HG03460 (cell line): ENCODE measurements around the gene CCDC136.

Source experiments
- ATAC-seq: cut with Tn5 transposase; IDR thresholded peaks from one replicate; pipeline ENCODE4 v1.9.1; 2021; ENCODE audit not compliant: unreplicated experiment

The CCDC136 gene

DNA sequence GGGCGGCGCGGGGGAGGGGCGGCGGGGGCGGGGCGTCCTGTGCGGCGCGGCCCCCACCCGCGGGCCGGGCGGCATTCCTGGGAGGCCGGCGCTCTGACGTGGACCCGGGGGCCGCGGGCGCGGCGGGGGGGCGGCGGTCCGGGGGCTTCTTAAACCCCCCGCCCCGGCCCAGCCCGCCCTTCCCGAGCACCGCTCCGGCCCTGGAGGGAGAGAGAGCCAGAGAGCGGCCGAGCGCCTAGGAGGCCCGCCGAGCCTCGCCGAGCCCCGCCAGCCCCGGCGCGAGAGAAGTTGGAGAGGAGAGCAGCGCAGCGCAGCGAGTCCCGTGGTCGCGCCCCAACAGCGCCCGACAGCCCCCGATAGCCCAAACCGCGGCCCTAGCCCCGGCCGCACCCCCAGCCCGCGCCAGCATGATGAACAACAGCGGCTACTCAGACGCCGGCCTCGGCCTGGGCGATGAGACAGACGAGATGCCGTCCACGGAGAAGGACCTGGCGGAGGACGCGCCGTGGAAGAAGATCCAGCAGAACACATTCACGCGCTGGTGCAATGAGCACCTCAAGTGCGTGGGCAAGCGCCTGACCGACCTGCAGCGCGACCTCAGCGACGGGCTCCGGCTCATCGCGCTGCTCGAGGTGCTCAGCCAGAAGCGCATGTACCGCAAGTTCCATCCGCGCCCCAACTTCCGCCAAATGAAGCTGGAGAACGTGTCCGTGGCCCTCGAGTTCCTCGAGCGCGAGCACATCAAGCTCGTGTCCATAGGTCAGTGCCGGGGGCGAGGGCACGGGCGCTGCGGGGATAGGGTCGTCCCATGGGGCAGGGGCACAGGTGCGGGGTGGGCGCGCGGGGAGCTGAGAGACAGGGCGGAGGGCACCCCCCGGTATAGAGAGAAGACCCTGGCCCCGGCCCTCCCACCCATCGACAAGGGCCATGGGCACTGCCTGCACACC lies 38.7 kb downstream of the CCDC136 start, which contains the start of gene FLNC:
FLNC (plus strand) TSS at position 176 of the 947 bp plus-strand sequence; CDS start at position 408, 232 bp downstream.
- no peak for ATAC-seq

DNA sequence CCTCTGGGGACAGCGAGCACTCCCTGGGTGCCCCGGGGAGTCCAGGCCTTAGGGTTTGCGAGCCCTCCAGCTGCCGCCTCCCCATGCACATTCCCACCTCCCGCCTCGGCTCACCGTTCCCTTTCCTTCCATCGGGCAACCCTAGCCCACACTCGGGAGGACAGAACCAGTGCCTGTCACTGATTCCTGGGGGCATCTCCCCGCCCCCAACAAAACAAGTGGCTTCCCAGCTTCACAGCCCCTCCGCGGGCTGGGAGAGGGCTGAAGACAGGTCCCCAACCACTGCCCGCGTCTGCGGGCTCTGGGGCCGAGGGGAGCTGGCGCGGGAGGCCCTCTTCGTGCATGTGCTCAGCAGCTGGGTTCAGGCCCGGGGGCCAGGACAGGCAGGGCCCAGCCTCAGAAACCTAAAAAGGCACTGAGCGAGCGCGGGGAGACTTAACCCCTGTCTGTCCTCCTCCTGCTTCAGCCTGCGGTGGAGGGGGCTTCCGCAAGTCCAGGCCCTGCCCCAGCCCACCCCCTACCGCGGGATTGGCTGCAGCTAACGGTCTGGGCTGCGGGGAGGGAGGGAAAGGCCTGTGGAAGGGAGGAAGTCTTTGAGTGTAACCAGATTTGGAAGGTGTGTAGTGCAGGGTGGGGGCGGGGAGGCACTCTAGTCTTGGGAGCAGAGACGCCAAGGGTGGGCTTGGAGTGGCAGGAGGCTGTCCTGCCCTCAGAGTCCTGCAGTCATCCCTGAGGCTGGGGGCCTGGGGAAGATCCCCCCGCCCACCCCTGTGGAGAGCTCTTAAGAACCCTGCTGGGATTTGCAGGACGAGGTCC lies 39.6 kb downstream of the CCDC136 start:
- ATAC-seq, result no peak

GRCh38 chr7:128831994-128832879 lies 40.5 kb downstream of the CCDC136 start:
- ATAC-seq, result no peak

DNA sequence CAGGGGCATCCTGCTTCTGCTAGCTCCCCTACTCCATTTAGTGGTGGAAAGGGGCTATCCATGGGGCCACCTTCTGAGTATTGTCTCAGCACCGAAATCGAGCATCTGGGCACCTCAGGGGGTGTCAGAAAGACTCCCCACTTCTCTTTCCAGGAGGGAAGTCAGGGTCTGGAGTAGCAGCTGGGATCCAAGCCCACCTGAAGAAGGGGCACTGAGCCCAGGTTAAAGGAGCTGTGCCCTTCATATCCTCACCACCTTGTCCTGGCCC lies 41.0 kb downstream of the CCDC136 start:
- no peak for ATAC-seq

DNA sequence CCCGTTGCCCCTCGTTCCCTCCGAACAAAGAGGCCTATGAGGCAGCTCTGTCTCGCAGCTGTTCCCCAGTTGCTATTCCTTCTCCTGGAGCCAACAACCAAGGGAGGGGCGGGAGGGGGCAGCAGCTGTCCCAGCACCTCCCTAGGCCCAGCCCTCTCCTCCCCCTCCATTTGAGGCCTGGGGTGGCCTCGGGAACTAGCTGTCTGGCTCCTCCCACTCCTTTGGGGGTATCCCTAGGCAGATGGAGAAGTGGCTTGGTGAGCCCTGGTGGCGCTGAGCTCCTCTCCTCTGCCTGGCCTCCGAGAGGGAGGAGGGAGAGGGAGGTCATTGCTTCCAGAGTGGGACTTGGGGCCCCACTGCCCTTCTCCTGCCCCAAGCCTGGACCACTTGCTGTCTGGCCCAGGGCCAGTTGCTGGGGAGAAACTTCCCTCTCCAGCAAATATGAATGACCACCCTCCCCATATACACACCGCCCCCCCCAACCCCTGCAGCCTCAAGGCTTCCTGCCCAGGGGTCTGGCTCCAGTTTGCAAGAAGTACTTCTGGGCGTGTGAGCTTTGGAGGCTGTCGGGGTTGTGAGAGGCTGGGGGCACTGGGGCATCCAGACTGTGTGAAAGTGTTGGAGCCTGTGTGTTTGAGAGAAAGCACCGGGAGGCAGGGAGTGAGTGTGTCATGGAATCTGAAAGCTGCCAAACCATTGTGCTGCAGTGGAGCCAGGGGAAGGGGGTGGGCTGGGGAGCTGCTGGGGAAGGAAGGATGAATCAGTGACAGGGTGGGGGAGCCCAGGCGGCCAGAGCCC lies 41.6 kb downstream of the CCDC136 start:
- ATAC-seq, result no peak

DNA sequence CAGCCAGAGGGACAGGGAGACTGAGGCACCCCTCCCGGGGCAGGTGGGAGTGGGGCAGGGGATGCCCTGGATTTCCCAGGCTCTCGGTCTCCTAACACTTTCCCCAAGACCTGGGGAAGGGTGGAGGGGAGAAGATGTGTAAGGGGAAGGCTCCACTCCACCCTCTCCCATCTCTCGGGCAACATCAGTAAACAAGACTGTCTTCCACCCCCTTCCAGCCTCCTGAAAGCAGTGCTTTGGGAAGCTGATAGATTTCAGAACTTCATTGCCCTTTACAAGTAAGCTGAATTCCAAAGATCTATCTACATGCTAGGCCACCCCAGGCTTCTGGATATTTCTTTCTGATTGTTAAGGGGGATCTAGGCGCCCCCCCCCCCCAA lies 42.2 kb downstream of the CCDC136 start:
- no peak for ATAC-seq

DNA sequence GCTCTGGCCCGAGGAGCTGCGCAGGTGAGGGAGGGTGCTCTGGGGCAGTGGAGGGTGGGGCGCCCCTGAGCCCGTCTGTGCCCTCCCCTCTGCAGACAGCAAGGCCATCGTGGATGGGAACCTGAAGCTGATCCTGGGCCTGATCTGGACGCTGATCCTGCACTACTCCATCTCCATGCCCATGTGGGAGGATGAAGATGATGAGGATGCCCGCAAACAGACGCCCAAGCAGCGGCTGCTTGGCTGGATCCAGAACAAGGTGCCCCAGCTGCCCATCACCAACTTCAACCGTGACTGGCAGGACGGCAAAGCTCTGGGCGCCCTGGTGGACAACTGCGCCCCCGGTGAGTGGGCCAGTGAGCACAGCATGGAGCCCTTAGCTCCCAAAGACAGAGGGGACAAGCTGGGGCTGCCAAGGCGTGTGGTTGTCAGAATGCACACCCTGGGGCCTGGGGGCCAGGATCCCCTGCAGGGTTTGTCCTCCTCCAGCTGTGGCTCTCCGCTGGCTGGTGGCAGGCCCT lies 43.5 kb downstream of the CCDC136 start:
- ATAC-seq, result no peak

DNA sequence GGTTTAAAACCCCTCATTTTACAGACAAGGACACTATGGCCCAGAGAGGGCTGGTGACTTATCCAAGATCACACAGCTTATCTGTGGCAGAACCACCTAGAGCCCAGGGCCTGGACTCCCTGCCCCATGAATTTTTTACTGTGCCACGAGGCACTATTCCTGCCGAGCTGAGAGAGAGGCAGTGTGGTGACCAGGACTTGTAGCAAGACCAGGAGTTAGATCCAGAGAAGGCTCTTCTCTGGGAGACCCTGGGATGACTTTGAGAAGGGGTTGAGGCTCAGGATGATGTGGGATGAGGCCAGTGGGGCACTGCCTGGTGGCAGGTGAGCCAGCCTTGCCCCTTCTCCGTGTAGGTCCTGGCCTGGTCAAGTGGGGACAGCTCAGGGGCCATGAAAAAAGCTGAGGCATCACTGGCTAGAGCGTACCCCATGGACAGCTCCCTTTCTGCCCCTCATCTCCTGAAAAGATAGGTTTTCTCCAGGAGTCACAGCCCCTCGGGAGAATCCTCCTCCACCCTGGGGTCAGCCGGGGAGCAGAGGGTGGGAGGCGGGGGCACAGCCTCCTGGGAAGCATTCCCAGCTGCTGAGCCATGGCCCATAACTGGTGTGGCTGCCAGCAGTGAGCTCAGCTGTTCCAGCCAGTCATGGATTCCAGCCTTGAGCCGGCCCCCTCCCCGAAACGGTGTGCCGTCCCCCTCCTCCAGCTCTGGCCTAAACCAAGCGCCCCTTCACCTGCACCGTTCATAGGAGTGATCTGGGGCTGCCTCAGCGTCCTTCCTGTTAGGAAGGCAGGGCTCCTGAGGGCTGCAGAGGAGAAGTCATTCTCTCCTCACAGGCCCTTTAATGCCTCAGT lies 44.2 kb downstream of the CCDC136 start:
- no peak for ATAC-seq

DNA sequence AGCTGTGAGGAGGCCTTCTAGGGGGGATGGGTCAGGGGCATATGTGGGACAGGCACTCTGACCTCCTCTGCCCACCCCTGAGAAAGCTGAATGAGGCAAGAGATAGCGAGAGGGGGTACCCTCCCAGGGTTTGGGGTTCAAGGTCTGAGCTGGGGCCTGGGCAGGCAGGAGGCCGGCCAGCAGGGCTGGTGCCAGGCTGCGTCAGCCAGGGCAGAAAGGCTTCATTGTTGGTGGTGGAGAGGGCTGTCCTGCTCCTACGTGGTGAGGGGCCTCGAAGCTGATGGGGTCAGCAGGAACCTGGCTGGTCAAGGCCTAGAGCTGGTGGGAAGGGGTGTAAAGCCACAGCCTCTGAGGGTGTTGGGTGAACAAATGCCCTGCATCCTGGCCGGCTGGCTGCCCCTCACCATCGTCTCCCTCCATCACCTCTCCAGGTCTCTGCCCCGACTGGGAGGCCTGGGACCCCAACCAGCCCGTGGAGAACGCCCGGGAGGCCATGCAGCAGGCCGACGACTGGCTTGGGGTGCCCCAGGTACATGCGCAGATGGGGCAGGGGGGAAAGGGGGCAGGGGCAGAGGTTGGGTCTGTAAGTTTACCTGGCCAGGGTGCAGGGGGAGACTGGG lies 45.1 kb downstream of the CCDC136 start:
- no peak for ATAC-seq

GRCh38 chr7:128837521-128837921 lies 45.8 kb downstream of the CCDC136 start:
- ATAC-seq, result no peak

- no peak for ATAC-seq
Measured at GRCh38 chr7:128838109-128838779, 46.5 kb downstream of the CCDC136 start.

GRCh38 chr7:128838981-128839731 lies 47.4 kb downstream of the CCDC136 start:
- ATAC-seq, result no peak

DNA sequence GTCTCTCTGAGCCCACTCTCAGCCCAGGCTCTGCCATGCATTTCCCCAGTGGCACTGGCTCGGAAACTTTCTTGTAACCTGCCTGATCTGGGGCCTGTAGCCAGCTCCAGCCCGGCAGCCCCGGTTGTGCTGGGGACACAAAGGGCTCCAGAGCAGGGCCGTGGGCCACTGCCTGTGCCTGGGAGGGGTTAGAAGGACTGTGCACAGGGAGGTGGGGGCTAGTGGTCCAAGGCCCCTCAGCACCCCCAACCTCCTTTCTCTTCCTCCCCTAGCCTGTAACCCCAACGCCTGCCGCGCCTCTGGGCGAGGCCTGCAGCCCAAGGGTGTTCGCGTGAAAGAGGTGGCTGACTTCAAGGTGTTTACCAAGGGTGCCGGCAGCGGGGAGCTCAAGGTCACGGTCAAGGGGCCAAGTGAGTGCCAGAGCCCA lies 48.0 kb downstream of the CCDC136 start:
- ATAC-seq, result no peak

- no peak for ATAC-seq
Measured at GRCh38 chr7:128840326-128841170, 48.8 kb downstream of the CCDC136 start.

DNA sequence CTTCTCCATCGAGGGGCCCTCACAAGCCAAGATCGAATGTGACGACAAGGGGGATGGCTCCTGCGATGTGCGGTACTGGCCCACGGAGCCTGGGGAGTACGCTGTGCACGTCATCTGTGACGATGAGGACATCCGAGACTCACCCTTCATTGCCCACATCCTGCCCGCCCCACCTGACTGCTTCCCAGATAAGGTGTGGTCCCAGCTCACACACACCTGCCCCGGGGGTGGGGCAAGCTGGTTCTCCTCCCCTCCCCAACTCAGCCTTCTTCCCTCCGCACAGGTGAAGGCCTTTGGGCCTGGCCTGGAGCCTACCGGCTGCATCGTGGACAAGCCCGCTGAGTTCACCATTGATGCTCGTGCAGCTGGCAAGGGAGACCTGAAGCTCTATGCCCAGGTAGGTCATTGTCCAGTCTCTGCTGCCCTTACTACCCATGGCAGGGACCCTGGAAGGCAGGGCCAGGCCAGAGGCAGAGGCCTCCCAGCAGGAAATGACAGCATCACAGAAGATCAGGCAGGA lies 49.5 kb downstream of the CCDC136 start:
- no peak for ATAC-seq

DNA sequence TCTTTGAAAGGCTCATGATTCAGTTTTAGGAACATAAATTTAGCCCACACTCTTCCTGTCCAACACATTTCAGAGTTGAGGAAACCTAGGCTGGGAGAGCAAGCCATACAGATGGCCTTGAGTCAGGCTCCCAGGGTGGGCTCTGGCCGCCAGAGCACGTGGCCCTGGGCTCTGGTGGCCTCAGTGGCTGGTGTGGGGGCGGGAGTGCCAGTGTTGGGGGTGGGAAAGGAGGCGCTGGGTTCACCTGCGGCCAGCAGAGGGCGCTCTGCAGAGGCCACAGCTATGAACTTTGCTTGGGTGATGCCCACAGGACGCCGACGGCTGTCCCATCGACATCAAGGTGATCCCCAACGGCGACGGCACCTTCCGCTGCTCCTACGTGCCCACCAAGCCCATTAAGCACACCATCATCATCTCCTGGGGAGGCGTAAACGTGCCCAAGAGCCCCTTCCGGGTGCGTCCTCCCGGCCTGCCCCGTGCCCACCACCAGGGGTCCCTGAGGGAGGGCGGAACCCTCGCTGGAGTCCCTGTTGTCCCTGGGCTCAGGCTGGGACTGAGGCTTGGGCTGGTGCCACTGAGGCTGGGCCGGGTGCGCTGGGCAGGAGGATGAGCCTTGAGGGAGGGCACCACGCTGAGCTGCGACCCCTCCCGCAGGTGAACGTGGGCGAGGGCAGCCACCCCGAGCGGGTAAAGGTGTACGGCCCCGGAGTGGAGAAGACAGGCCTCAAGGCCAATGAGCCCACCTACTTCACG lies 50.3 kb downstream of the CCDC136 start:
- no peak for ATAC-seq
